Fibroblast of peridontal ligament (primary cell): ENCODE results near the gene LRP1B.

Experiments used
- DNase-seq: peaks from one replicate; pipeline ENCODE4 v3.0.0-alpha.2; 2010; ENCODE audit errors: extremely low read depth

LRP1B gene

GRCh38 chr2:141440072-141440635 is 690.7 kb downstream of the LRP1B start:
- no peak for DNase-seq

- no peak for DNase-seq
These were observed 691.3 kb downstream of the LRP1B start for GRCh38 chr2:141439524-141439923.

- no peak for DNase-seq
These were observed 692.3 kb downstream of the LRP1B start for GRCh38 chr2:141438536-141438935.

- DNase-seq: no peak
These were observed 693.3 kb downstream of the LRP1B start for GRCh38 chr2:141437521-141437920.

GRCh38 chr2:141423124-141423523 is 707.7 kb downstream of the LRP1B start:
- no peak for DNase-seq

GRCh38 chr2:141417246-141417797 is 713.5 kb downstream of the LRP1B start:
- no peak for DNase-seq

GRCh38 chr2:141411419-141411818 is 719.4 kb downstream of the LRP1B start:
- peak; percentile 34 for DNase-seq

- DNase-seq: no peak
These were observed 731.5 kb downstream of the LRP1B start for GRCh38 chr2:141399270-141399669.

GRCh38 chr2:141393214-141393545 is 737.6 kb downstream of the LRP1B start:
- DNase-seq: peak; percentile 14

- peak; percentile 53 for DNase-seq
These were observed 738.2 kb downstream of the LRP1B start for GRCh38 chr2:141392517-141393213.

- no peak for DNase-seq
These were observed 744.6 kb downstream of the LRP1B start for GRCh38 chr2:141386168-141386567.

- no peak for DNase-seq
These were observed 746.1 kb downstream of the LRP1B start for GRCh38 chr2:141384676-141385075.

GRCh38 chr2:141381946-141382345 is 748.9 kb downstream of the LRP1B start:
- no peak for DNase-seq

GRCh38 chr2:141380008-141380979 is 750.5 kb downstream of the LRP1B start:
- no peak for DNase-seq

GRCh38 chr2:141364821-141365220 is 766.0 kb downstream of the LRP1B start:
- no peak for DNase-seq

- DNase-seq: peak; percentile 5
These were observed 768.5 kb downstream of the LRP1B start for GRCh38 chr2:141362311-141362710.

GRCh38 chr2:141348481-141348880 is 782.3 kb downstream of the LRP1B start:
- peak; percentile 36 for DNase-seq

GRCh38 chr2:141341444-141341843 is 789.4 kb downstream of the LRP1B start:
- DNase-seq: peak; percentile 86

GRCh38 chr2:141331127-141331526 is 799.7 kb downstream of the LRP1B start:
- peak; percentile 85 for DNase-seq

GRCh38 chr2:141329964-141330363 is 800.9 kb downstream of the LRP1B start:
- peak; percentile 71 for DNase-seq

GRCh38 chr2:141323571-141323970 is 807.2 kb downstream of the LRP1B start:
- DNase-seq: no peak

GRCh38 chr2:141317986-141318385 is 812.8 kb downstream of the LRP1B start:
- peak; percentile 16 for DNase-seq
